ENCODE results near the gene PNMA8C.

DNA sequence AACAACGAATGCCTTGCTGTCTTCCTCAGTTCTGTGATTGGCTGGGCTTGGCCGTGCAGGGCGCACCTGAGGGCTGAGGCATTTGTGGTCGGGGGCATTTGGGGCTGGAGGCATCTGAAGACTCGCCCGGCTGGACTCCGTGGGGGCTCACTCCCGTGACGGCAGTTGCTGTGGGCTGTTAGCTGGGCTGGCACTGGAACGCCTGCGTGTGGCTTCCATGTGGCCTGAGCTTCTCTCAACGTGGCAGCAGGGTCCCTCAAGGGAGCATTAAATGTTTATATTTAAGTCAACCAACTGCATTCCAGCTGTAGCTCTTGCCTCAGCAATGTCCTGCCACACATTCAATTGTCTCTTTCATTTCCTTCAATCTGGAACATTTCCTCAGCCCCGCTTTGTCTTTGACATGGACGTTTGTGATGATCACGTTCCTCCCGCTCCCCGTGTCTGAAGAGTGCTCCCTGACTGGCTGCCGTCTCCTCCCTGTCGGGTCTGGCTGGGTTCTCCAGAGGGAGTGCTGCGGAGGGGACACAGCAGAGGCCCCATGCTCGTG is 36.4 kb downstream of the PNMA8C start:
- TF ChIP-seq, protein P1, sequence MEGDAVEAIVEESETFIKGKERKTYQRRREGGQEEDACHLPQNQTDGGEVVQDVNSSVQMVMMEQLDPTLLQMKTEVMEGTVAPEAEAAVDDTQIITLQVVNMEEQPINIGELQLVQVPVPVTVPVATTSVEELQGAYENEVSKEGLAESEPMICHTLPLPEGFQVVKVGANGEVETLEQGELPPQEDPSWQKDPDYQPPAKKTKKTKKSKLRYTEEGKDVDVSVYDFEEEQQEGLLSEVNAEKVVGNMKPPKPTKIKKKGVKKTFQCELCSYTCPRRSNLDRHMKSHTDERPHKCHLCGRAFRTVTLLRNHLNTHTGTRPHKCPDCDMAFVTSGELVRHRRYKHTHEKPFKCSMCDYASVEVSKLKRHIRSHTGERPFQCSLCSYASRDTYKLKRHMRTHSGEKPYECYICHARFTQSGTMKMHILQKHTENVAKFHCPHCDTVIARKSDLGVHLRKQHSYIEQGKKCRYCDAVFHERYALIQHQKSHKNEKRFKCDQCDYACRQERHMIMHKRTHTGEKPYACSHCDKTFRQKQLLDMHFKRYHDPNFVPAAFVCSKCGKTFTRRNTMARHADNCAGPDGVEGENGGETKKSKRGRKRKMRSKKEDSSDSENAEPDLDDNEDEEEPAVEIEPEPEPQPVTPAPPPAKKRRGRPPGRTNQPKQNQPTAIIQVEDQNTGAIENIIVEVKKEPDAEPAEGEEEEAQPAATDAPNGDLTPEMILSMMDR (IDR thresholded peaks at IDR 0.05; ENCODE audit: extremely low read depth in 1 of 2, insufficient read depth in 1 of 2, low read depth in 1 of 2, low read length in 2 of 2): no peak
- no peak for TF ChIP-seq FOS (IDR thresholded peaks at IDR 0.05; ENCODE audit: borderline replicate concordance, insufficient read depth, low read length)
- no peak for TF ChIP-seq POLR2A (IDR thresholded peaks at IDR 0.05; ENCODE audit: low read depth, low read length)
- no peak for TF ChIP-seq GATA2 (IDR thresholded peaks at IDR 0.05; ENCODE audit: insufficient read depth, insufficient read length, low read depth, low read length)
